ENCODE measurements around the gene MYO1D. TPM values are rescaled to one million over a fixed set of nuclear protein-coding genes. Genes with fewer than 3 reads are reported as not detected.

Gene MYO1D
- total RNA-seq, 4 donors from 2014 or later, result 70.5 to 92.3 (median 72.7) TPM

DNA sequence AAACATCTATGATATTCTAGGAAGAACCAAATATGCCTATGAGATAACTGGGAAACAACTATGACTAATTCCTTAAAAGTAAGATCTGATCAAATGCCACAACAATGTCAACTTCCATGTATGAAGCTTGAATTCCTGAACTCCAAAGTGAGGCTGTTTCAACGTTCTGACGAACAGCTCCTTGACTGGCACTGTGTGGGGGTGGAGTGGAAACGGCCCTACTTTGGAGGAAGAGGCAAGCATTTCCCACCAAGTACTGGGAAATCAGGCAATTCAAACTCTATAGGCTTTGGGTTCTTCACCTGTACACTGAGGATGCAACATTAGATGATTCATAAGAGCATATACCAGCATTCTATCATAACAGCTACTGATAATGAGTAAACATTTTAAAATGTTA is 203.0 kb downstream of the MYO1D start:
- 83% methylated on average over 3 of the region's 3 CpGs for WGBS
- H3K4me3 ChIP-seq, result no peak overlapping the region
- no peak overlapping the region for H3K27ac ChIP-seq
- peaks cover 4% of the 10 kb centered on the region for H3K36me3 ChIP-seq
- TF ChIP-seq, protein P1, sequence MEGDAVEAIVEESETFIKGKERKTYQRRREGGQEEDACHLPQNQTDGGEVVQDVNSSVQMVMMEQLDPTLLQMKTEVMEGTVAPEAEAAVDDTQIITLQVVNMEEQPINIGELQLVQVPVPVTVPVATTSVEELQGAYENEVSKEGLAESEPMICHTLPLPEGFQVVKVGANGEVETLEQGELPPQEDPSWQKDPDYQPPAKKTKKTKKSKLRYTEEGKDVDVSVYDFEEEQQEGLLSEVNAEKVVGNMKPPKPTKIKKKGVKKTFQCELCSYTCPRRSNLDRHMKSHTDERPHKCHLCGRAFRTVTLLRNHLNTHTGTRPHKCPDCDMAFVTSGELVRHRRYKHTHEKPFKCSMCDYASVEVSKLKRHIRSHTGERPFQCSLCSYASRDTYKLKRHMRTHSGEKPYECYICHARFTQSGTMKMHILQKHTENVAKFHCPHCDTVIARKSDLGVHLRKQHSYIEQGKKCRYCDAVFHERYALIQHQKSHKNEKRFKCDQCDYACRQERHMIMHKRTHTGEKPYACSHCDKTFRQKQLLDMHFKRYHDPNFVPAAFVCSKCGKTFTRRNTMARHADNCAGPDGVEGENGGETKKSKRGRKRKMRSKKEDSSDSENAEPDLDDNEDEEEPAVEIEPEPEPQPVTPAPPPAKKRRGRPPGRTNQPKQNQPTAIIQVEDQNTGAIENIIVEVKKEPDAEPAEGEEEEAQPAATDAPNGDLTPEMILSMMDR (IDR thresholded peaks at IDR 0.05), result no peak
- TF ChIP-seq EP300 (IDR thresholded peaks at IDR 0.05) (no peak), POLR2AphosphoS5 (IDR thresholded peaks at IDR 0.05) (no peak), POLR2A (IDR thresholded peaks at IDR 0.05) (no peak)
- H3K9me3 ChIP-seq, result no peaks in the 10 kb centered on the region
- no peaks in the 10 kb centered on the region for H3K27me3 ChIP-seq
- H3K4me1 ChIP-seq, result peaks cover 11% of the 10 kb centered on the region
- DNase-seq (ENCODE audit: low spot score in 2 of 2), result no peak

DNA sequence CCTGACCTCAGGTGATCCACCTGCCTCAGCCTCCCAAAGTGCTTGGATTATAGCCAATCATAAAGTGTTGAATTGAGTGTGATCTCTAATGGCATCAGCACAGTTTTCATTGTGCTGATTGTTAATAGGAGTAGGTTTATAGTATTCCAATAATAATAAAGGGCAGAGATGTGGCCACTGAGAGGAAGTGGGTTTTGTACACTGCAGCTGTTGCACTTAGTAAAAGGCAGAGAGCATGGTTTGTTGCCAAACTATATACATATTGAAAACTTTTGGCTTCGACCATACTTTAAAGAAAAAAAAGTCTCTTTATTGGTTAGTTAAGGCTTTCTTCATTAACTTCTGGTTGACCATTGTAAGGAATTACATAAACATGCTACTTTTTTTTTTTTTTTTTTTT is 204.2 kb downstream of the MYO1D start:
- 45% methylated on average over 1 of the region's 1 CpG for WGBS
- H3K4me1 ChIP-seq, result peaks cover 11% of the 10 kb centered on the region
- no peaks in the 10 kb centered on the region for H3K9me3 ChIP-seq
- TF ChIP-seq EP300 (IDR thresholded peaks at IDR 0.05), result no peak
- DNase-seq (ENCODE audit: low spot score in 2 of 2), result no peak
- H3K4me3 ChIP-seq, result no peak overlapping the region
- peaks cover 4% of the 10 kb centered on the region for H3K36me3 ChIP-seq
- no peaks in the 10 kb centered on the region for H3K27me3 ChIP-seq
- no peak overlapping the region for H3K27ac ChIP-seq

DNA sequence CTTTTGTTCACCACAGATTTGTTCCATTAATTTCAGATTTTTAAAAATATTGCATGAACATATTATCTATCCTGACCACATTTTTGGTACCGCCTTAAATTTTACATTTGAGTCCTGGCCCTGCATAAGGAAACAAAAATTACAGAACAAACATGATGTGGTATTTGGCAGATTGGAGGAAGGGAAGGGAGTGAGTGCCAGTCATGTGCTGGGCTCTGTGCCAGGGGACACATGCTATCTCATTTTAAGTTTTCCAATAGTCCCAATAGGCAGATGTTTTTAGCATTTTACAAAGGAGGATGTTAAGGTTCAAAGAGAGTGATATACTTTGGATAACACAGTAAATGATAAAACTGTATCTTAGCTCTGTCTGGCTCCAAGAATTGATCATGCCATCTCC is 205.0 kb downstream of the MYO1D start:
- Histone ChIP-seq H3K27me3 (no peaks in the 10 kb centered on the region), H3K4me3 (no peak overlapping the region), H3K27ac (no peak overlapping the region), H3K9me3 (no peaks in the 10 kb centered on the region), H3K36me3 (peaks cover 4% of the 10 kb centered on the region), H3K4me1 (peaks cover 11% of the 10 kb centered on the region)
- DNase-seq (ENCODE audit: low spot score in 2 of 2), result no peak
- TF ChIP-seq POLR2AphosphoS5 (IDR thresholded peaks at IDR 0.05) (no peak), EP300 (IDR thresholded peaks at IDR 0.05) (no peak)
- TF ChIP-seq, protein P1 (IDR thresholded peaks at IDR 0.05), result no peak
- WGBS, result 74% methylated on average over 1 of the region's 1 CpG

DNA sequence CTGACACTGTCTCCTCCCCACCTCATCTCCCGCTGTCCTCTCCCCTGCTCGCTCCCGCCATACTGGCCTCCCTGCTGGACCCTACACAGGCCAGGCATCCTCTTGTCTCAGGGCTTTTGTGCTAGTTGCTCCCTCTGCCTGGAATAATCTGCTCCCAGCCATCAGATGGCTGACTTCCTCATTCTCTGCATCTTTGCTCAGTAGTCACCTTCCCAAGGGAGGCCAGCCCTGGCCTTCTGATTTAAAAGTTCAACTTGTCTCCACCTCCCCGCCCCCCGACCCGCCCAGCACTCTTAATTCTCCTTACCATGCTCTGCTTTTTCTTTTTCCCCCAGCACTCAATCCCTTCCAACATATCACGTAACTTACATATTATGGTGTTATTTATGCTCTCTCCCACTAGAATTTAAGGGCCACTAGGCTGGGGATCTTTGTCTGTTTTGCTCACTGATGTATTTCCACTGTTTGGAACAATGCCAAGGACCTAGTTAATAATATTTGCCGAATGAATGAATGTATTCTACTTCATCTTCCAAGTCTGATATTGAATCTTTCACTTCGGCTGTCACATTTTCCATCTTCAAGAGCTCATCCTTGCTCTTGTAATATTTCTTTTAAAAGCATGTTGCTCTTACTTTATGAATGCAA is 211.9 kb downstream of the MYO1D start:
- no peaks in the 10 kb centered on the region for H3K4me1 ChIP-seq

DNA sequence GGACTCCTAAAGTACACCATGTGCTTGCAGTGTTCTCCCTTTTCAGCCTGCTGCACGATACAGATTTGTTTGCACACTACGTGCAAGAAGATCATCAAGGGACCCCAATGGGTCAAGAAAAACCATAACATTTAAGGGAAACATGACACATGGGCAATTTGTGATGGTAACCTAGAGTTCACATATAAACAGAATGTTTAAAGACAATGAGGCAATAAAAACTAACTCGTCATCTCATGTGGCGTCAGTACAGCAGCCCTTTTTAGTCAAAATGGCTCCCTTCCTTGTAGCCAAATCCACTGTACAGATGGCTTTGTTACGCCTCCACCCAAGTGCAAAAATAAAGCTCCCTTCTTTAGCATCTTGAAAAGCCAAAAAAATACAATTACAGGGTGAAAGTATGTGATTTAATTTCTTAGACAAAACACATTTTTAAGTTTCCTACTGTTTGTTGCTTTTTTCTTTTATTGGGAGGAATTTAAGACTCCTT is 216.4 kb downstream of the MYO1D start:
- 86% methylated on average over 5 of the region's 5 CpGs for WGBS
- DNase-seq (ENCODE audit: low spot score in 2 of 2), result no peak
- H3K4me1 ChIP-seq, result no peaks in the 10 kb centered on the region
- no peaks in the 10 kb centered on the region for H3K9me3 ChIP-seq
- H3K27ac ChIP-seq, result no peak overlapping the region
- TF ChIP-seq EP300 (IDR thresholded peaks at IDR 0.05) (no peak), POLR2AphosphoS5 (IDR thresholded peaks at IDR 0.05) (no peak), POLR2A (IDR thresholded peaks at IDR 0.05) (no peak)
- TF ChIP-seq, protein P1 (IDR thresholded peaks at IDR 0.05), result no peak
- H3K4me3 ChIP-seq, result no peak overlapping the region
- peaks cover 17% of the 10 kb centered on the region for H3K36me3 ChIP-seq
- H3K27me3 ChIP-seq, result no peaks in the 10 kb centered on the region

More for the DNA sequence above, 211.9 kb downstream of the MYO1D start:
- Histone ChIP-seq H3K27me3 (no peaks in the 10 kb centered on the region), H3K4me3 (no peak overlapping the region), H3K27ac (no peak overlapping the region), H3K36me3 (no peaks in the 10 kb centered on the region), H3K9me3 (no peaks in the 10 kb centered on the region)
- TF ChIP-seq POLR2AphosphoS5 (IDR thresholded peaks at IDR 0.05) (no peak), POLR2A (IDR thresholded peaks at IDR 0.05) (no peak), EP300 (IDR thresholded peaks at IDR 0.05) (no peak)
- no peak for DNase-seq (ENCODE audit: low spot score in 2 of 2)
- 85% methylated on average over 9 of the region's 9 CpGs for WGBS

DNA sequence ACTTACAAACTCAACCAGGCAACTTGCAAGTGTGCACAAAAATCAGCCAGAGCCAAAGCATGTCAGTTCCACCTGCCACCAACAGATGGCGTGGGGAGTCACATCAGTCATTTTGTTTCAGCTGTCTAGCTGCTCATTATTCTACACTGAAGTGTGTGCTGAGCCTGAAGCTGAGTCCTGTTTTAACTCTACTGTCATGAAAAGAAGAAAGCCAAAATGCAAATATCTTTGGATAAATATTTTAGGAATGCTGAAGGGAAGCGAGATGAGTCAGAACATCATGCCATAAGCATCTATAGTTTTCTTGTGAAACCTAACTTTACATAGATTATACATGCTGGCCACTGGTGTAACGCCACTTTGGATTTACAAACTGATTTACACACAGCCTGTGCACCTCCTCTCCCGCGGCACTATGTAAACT is 217.5 kb downstream of the MYO1D start:
- H3K36me3 ChIP-seq, result peaks cover 27% of the 10 kb centered on the region
- no peaks in the 10 kb centered on the region for H3K9me3 ChIP-seq
- H3K4me1 ChIP-seq, result no peaks in the 10 kb centered on the region
- H3K27ac ChIP-seq, result no peak overlapping the region
- no peaks in the 10 kb centered on the region for H3K27me3 ChIP-seq
- no peak overlapping the region for H3K4me3 ChIP-seq
- peak; percentile 76 to 84 for DNase-seq (ENCODE audit: low spot score in 2 of 2)
- TF ChIP-seq POLR2A (IDR thresholded peaks at IDR 0.05) (no peak), POLR2AphosphoS5 (IDR thresholded peaks at IDR 0.05) (no peak), EP300 (IDR thresholded peaks at IDR 0.05) (no peak)
- TF ChIP-seq, protein P1 (IDR thresholded peaks at IDR 0.05), result peak; percentile 79 to 94
- 26% methylated on average over 5 of the region's 5 CpGs for WGBS

All from suprapubic skin (tissue), 4 donors.